Epithelial cell of proximal tubule (primary cell): ENCODE measurements around the gene TENM3. TPM values are rescaled to one million over a fixed set of nuclear protein-coding genes. Genes with fewer than 3 reads are reported as not detected.
A peak's percentile ranks its signal among the peaks of the same experiment; 100 is the strongest.

Source experiments
- DNase-seq: peaks from one replicate; pipeline ENCODE4 v3.0.0-alpha.2; 2011; ENCODE audit warnings: low read depth
- H3K4me3 ChIP-seq: 2 replicates; pipeline ENCODE4 v1.5.1; 2011; ENCODE audit warnings: low read depth, mild to moderate bottlenecking, low read length
- total RNA-seq: library from RNA; depleted of rRNA; stranded (reverse); fragments of >200 nt; gene quantifications from 2 replicates; pipeline ENCODE4 v1.2.3, GENCODE V29; 2015
- TF ChIP-seq, protein P1 (sequence below): conservative IDR thresholded peaks from 2 replicates; pipeline ENCODE4 v1.5.1; 2012; ENCODE audit warnings: low read depth, mild to moderate bottlenecking, low read length

Gene TENM3
- total RNA-seq, 1 donor from 2014 or later, result 2.4 TPM

DNA sequence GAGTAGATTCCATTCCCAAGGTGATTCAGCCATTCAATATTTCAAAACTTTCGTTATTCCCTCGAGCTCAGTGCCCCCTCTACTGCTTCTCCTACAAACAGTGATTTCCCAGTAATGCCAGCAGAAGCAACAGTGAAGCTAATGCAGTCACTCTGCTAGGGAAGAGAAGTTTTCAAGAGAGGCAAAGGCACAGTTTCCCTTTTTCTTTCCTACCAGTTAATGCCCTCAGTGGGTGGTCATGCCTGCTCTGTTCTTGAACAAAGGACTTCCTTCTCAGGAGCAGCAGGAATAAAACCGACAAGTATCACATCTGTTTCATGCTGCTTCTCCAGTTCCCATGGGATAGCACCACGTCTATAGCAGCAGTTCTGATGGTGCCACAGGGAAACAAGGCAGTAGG lies 317.2 kb downstream of the TENM3 start:
- TF ChIP-seq, protein P1, sequence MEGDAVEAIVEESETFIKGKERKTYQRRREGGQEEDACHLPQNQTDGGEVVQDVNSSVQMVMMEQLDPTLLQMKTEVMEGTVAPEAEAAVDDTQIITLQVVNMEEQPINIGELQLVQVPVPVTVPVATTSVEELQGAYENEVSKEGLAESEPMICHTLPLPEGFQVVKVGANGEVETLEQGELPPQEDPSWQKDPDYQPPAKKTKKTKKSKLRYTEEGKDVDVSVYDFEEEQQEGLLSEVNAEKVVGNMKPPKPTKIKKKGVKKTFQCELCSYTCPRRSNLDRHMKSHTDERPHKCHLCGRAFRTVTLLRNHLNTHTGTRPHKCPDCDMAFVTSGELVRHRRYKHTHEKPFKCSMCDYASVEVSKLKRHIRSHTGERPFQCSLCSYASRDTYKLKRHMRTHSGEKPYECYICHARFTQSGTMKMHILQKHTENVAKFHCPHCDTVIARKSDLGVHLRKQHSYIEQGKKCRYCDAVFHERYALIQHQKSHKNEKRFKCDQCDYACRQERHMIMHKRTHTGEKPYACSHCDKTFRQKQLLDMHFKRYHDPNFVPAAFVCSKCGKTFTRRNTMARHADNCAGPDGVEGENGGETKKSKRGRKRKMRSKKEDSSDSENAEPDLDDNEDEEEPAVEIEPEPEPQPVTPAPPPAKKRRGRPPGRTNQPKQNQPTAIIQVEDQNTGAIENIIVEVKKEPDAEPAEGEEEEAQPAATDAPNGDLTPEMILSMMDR, result peak; percentile 13
- no peak for DNase-seq
- H3K4me3 ChIP-seq, result no peak overlapping the region

DNA sequence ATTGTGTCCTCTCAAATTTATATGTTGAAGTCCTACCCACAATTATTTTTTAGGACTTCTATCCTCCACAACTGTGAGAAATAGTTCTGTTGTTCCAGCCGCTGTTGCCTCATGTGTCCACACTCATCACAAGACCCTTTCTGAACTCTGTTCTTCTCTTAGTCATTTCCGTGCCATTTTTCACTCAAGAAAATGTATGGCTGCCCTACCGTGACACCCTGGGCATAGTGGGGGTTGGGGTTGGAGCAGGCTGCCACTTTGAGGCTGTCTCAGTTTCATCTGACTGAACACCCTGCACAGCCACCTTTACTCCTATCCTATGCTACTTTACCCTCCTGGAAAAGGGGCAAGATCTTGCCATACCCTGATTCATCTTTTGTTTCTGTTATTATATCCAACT lies 319.1 kb downstream of the TENM3 start:
- peak; percentile 74 for DNase-seq
- no peak overlapping the region for H3K4me3 ChIP-seq
- TF ChIP-seq, protein P1, result no peak

DNA sequence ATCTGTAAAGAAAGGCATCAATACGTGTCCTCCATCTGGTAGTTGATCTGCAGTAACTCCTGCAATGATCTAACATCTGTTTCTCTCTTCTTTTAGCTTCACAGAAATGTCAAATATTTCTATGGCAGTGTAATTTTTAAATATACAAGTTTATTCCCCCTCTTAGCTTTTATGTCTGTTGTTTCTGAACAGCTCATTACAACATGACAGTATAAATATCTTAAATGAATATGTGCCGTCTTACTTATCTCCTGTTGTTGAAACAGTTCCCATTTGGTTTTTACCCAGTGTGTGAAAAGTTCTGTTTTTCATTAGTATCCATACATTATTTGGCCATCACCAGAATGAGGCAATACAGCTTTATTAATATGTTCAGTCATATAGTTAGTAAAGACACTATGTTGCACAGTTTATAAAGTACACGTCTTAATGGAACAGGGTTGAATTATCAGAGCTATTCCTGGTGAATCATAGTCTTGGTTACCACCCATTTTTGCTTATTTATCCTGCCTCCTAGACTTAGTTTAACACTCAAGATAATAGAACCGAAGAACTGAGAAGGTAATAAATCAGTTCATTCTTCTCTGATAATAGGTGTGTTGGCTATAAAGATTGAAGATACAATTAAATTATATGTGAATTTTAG lies 321.6 kb downstream of the TENM3 start:
- TF ChIP-seq, protein P1, result no peak
- no peak for DNase-seq
- no peak overlapping the region for H3K4me3 ChIP-seq

DNA sequence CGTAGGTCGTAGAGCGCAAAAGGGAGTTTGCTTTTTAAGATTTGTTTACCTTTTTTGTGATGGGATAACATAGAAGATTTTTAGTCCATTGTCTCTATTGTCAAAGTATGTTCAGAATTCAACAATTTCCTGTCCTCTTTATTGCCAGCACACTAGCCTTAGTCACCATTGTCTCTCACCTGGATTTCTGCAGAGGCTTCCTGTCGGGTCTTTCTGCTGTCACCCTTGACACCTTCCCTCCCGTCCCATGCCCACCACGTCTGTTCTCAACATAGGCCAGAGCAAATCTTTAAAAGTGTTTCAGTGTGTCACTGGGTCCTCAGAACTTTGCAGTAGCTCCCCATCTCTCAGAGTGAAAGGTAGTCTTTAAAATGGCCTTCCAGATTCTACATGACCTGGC lies 323.9 kb downstream of the TENM3 start:
- TF ChIP-seq, protein P1, result no peak
- no peak for DNase-seq
- H3K4me3 ChIP-seq, result no peak overlapping the region

DNA sequence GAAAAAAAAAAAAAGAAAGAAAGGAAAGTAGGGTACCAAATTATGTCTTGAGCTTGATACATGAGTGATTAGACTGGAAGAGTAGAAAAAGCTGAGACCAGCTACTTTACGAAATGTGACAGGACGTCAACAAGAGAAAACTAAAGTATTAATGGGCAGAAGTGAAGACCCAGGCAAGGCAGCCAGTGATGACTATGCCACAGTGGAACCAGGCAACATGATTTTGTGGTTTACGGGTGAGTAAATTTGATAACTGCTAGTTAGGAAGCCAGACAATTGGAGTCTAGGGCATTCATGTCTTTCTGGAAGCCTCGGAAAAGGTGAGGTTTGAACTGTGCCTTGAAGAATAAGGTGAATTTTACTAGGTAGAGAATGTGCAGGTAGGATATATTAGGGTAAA lies 326.4 kb downstream of the TENM3 start:
- no peak for DNase-seq
- H3K4me3 ChIP-seq, result no peak overlapping the region
- TF ChIP-seq, protein P1, result no peak

DNA sequence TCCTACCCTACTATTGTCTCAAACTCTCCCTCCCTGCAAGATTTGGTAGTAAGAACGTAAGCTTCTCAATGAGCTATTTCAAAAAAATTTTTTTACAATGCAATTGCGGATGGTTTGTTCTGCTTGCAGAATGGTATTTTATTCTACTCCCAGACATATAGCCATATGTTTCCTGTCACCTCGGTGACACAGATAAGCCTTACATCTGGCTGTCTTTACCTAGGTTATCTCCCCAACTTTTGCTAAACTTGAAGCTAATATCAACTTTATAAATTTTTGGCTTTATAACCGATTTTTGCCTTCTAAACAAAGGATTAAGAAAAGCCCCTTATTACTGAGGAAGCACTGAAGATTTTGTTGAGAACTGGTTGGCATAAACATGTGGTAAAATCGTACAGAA lies 331.5 kb downstream of the TENM3 start:
- TF ChIP-seq, protein P1, result no peak
- no peak for DNase-seq
- no peak overlapping the region for H3K4me3 ChIP-seq

DNA sequence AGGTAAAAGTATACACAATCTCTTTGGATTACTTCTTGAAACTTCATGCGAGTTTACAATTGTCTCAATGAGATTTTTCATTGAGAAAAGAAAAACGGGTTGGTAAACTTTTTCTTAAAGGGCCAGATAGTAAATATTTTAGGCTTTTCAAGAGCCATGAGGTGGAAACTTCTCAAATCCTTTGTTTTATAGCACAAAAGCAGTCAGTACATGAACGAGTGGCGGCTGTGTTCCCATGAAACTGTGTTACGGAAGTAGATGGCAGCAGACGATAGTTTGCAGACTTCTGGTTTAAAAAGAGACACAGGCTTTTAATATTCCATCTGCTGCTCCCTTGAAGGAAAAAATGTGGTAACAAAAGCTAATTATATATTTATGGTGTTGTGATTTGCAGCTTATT lies 332.0 kb downstream of the TENM3 start:
- TF ChIP-seq, protein P1, result no peak
- no peak overlapping the region for H3K4me3 ChIP-seq
- no peak for DNase-seq
